ENCODE measurements around the gene ATP6V0E1.
A peak's percentile ranks its signal among the peaks of the same experiment; 100 is the strongest.

Gene ATP6V0E1

DNA sequence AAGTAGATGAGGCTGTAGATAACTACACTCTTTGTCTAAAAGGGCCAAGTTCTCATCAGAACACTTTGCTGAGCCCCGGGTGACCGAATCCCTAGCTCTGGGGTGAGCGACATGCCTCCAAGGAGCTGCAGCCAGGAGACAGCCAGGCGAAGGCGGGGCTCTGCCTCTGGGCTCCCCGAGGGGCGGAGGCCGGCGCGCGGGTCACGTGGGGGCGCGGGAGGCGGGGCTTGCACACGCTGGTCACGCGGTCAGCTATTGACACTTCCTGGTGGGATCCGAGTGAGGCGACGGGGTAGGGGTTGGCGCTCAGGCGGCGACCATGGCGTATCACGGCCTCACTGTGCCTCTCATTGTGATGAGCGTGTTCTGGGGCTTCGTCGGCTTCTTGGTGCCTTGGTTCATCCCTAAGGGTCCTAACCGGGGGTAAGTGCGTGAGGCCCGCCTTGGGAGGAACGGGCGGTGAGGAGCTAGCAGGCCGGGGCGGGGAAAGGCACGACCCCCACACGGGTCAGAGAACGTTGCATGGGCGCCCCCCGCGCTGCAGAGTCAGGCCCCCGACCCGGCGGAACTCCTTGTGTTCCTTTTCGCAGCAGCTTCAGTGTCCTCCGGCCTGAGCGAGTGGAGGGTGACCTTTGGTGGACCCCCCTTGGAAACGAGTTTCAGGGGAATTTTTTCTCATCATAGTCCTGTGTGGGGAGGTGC lies at the start of gene ATP6V0E1:
Gene ATP6V0E1, plus strand, starts transcription at position 230 of the 702 bp plus-strand sequence. Its CDS starts 90 bp downstream, at position 320.
- DNase-seq, result peak; percentile 97

GRCh38 chr5:172935096-172935495 lies 48.5 kb upstream of the ATP6V0E1 start:
- DNase-seq, result no peak

- no peak for DNase-seq
These were observed 47.2 kb upstream of the ATP6V0E1 start for GRCh38 chr5:172936401-172936800.

DNA sequence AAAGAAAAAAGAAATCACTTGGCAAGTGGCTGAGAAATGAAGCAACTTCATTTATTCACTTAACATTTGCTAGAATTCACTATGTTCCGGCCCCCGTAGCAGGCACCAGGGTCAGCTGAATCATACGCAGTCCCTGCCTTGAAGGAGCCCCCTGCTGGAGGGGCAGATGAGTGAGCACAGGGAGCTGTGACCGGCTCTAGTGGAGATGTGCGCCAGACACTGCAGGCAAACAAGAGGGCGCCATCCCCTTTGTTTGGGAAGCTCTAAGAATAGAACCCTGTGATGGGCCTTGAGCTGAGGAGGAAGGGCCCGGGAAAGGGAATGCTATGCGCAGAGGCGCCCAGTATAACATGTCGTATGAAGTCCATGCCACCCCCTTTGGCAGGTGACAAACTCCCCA lies 44.5 kb upstream of the ATP6V0E1 start:
- peak; percentile 75 for DNase-seq

GRCh38 chr5:172939611-172940267 lies 43.8 kb upstream of the ATP6V0E1 start:
- DNase-seq, result no peak

DNA sequence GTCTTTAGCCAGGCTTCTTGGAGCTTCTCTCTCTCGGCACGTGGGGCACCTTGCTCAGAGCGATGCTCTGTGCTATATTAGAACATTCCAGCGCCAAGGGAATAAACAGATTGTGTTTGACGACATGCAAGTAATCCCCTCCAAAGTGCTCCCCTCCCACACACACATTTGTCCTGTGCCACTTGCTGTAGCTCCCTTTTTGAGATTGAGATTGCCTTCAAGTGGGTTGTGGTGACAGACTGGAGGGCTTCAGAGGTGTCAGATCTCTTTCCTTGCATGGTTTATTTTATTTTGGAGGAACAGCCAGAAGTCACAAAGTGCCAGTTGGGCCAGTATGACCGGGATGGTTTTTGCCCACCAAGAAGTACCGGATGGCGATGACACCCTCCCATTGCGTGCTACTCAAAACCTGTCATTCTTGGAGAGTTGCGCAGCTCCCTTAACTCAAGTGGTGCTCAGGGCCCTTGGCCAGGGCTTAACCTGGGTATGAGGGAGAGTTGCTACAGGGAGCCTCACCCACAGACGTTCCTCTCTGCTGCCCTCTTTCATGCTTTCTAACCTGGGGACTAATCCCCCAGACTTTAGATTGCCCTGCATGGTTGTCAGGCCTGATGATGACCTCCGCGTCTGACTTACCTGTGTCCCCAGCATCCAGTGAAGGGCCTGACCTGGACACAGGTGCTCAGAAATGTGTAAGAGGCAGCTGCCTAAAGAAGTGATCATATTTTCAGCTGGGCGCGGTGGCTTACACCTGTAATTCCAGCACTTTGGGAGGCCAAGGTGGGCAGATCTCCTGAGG lies 43.1 kb upstream of the ATP6V0E1 start:
- no peak for DNase-seq

DNA sequence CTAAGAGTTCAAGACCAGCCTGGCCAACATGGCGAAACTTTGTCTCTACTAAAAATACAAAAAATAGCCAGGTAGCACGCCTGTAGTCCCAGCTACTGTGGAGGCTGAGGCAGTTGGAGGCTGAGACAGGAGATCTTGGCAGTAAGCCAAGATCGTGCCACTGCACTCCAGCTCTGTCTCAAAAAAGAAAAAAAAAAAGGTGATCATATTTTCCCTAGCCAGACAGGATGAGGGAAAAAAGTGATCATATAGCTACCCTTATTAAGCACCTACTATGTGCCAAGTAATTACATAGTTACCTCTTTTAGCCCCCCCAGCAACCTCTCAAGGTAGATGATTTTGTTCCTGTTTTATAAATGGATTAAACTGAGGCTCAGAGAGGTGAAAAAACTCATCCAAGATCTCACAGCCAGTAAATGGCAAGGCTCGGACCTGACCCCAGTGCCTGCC lies 42.5 kb upstream of the ATP6V0E1 start:
- peak; percentile 27 for DNase-seq

- DNase-seq, result no peak
These were observed 41.0 kb upstream of the ATP6V0E1 start for GRCh38 chr5:172942556-172942955.

DNA sequence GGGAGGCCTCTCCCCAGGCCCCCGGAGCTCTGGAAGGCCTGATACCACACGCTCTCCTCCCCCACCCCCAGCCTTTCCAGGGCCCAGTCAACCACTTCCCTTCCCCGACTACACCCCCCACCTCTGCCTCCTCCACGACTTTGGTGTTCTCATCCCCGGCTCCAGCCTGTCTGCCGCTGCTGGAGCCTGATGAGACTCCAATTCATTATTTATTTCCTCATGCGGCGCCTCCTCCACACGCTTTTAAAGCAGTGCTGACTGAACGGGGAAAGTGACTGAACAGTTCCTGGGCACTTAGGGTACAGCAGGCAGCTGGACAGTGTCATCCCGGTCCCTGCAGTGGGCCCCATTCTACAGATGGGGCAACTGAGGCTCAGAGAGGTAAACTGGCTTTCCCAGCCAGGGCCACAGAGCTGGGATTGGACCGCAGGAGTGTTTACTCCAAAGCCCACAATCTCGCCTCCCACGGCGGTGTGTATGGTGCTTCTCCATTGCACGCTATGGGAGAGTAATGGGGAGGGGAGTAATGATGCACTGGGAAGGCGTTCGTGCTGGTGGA lies 40.2 kb upstream of the ATP6V0E1 start:
- peak; percentile 68 for DNase-seq

DNA sequence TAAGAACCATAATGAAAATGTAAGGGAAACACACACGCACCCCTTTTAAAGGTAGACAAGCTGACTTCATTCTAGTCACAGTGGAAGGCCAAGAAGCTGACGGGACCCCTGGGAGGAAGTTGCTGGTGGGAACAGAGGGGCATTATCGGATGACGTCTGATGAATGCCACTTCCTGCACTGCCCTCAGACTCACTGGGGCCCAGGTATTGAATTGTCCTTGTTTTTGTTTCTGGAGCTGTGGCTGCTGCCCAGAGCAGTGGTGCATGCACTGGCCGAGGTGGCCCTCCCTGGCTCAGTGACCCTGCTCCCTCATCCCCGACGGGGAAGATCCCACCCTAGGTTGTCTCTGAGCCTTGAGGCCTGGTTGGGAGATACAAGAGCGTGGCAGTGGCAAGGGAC lies 39.7 kb upstream of the ATP6V0E1 start:
- peak; percentile 25 for DNase-seq

DNA sequence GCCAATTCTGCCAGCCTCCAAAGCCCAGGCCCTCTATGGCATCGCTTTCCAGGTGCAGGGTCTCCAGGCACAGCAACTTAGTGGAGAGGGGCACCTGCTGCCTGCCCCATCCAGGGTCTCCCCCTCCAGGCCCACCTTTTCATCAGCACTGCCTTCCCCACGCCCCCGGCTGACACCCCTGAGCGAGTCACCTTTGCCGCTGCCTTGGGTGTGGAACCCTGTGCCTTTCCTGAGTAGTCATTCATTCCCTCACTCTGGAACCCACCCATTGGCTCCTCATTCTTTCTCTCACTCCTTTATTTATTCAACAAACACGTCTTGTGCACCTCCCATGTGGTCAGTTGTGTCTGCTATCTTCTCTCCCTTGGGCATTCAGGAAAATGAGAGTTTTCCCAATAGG lies 38.8 kb upstream of the ATP6V0E1 start:
- DNase-seq, result no peak

GRCh38 chr5:172945151-172945550 lies 38.4 kb upstream of the ATP6V0E1 start:
- no peak for DNase-seq

DNA sequence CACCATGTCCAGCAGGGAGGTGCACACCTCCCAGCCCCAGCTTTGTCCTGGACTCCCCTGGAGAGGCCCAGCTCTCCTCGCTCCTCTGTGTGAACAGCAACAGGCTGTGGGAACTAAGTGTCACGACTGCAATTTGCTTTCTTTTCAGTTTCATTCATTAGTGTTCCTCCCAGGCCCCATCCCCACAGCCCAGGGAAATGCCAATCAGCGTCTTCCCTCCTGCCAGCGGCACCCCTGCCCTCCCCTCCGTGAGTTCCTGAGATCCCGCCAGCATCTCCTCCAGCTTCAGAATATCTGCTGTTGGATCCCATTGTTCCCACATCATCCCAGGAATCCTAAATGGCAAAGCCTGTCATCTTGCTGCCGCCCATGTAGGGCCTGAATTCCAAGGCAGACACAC lies 37.4 kb upstream of the ATP6V0E1 start:
- no peak for DNase-seq

GRCh38 chr5:172949426-172949825 lies 34.1 kb upstream of the ATP6V0E1 start:
- DNase-seq, result no peak

DNA sequence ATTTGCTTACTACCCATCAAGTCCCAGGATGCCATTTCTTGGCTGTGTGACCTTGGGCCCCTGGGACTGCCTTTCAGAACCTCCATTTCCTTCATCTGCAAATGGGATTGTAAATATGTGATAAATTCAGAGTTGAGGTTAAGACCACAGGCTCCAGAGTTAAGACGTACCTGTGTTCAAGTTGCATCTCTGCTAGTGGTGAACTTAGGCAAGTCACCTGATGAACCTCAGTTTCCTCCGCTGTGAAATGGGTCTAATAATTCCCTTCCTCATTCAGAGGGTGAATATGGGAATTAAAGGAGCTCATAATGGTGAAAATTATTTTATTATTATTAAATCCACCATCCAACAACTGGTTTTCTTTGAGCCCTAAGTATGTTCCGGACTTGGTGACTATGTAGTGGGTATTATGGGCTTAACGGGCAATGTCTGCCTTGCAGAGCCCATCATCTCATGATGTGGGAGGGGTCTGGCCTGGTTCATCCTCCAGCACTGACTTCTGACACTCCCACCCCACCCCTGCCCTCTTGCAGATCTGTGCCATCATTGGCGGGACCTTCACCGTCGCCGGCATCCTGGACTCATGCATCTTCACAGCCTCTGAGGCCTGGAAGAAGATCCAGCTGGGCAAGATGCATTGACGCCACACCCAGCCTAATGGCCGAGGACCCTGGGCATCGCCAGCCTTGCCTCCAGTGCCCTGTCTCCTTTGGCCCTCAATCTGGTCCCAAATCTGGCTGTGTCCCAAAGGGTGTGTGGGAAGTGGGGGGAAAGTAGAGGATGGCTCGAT lies 33.2 kb upstream of the ATP6V0E1 start:
- DNase-seq, result no peak

- no peak for DNase-seq
These were observed 32.1 kb upstream of the ATP6V0E1 start for GRCh38 chr5:172951371-172952033.

DNA sequence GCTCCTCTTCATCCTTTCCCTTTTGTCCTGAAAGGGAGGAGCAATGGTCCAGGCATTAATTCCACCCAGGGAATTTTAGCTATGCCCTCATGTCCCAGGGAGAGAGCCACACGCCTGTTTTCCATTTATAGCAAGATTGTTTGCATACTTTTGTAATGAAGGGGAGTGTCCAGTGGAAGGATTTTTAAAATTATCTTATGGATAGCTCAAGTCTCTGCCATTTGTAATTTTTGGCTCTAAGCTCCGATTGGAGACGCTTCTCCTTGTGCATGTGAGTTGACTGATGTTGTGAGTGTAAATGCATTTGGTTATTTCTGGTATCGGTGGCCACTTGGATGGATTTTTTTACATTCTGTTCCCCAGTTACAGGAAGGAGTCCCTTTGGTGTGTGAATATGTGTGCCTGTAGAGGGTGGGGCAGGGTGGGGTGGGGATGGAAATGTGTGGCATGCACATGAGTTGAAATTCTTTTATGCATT lies 31.5 kb upstream of the ATP6V0E1 start:
- no peak for DNase-seq

- DNase-seq, result no peak
These were observed 29.5 kb upstream of the ATP6V0E1 start for GRCh38 chr5:172953776-172954675.

GRCh38 chr5:172954751-172955159 lies 28.8 kb upstream of the ATP6V0E1 start:
- DNase-seq, result no peak

DNA sequence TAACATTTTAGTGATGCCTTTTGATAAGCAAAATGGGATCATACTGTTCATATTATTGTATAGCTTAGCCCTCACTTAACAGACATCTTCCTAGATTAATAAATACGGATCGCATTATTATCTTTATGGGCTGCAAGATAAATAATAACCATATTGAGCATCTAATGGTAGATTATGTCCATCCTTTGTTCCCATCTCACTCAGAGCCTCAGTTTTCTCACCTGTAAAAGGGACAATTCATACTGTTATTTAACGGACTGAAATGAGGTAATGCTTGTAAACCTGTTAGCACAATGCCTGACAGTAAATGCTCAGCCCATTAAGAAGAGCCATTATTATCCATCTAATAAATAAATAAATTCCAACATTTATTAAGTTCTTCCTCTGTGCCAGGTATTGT lies 27.3 kb upstream of the ATP6V0E1 start:
- DNase-seq, result no peak

DNA sequence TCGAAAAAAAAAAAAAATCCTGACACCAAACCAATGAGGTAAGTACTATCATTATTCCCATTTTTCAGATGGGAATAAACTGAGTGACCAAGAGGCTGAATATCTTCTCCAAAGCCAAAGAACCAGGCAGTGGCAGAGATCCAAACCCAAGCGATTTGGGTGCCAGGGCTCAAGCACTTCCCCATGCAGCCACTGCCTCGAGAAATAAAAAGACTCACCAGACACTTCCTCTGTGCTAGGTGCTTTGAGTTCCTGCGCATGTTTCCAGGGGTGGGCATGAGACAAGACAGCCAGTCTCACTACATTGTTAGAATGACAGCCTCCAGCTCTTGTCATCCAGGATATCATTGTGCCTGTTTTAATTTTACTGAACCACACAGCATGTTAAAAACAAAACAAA lies 26.6 kb upstream of the ATP6V0E1 start:
- DNase-seq, result peak; percentile 54
